OCI-LY3 (cell line): ENCODE measurements around the gene CELA1.

ENCODE experiments used
- H2AFZ ChIP-seq: fragments of 200-600, 300-600 bp; shearing (Covaris generic); 2 replicates; pipeline ENCODE4 v1.6.0; 2014; ENCODE audit warnings: antibody characterized with exemption, low read depth, low read length
- H3K27ac ChIP-seq: fragments of 200-600, 300-600 bp; sonication (generic); 2 replicates; pipeline ENCODE4 v1.5.1; 2014; ENCODE audit warnings: mild to moderate bottlenecking, low read length, moderate library complexity, mixed read lengths
- H3K27me3 ChIP-seq: fragments of 200-600, 300-600 bp; sonication (generic); 2 replicates; pipeline ENCODE4 v1.6.1; 2014; ENCODE audit warnings: low read depth, low read length, mixed read lengths
- H3K36me3 ChIP-seq: fragments of 200-600, 300-600 bp; sonication (generic); replicated peaks from 2 replicates; pipeline ENCODE3; 2014; ENCODE audit warnings: low read depth, low read length, mixed read lengths
- H3K4me1 ChIP-seq: fragments of 300-600, 200-600 bp; sonication (generic); 2 replicates; pipeline ENCODE4 v1.6.1; 2014; ENCODE audit warnings: low read length, mixed read lengths
- H3K4me2 ChIP-seq: fragments of 200-600, 300-600 bp; sonication (generic); 2 replicates; pipeline ENCODE4 v1.6.1; 2014; ENCODE audit warnings: low read length, mixed read lengths
- H3K4me3 ChIP-seq: fragments of 300-600, 200-600 bp; sonication (generic); 2 replicates; pipeline ENCODE4 v1.5.1; 2014; ENCODE audit warnings: antibody characterized with exemption, mild to moderate bottlenecking, low read length, moderate library complexity
- H3K79me2 ChIP-seq: fragments of 300-600, 200-600 bp; shearing (Covaris generic); 2 replicates; pipeline ENCODE4 v1.6.1; 2014; ENCODE audit warnings: mild to moderate bottlenecking, low read length, mixed read lengths
- H3K9ac ChIP-seq: fragments of 300-600, 200-600 bp; shearing (Covaris generic); 2 replicates; pipeline ENCODE4 v1.6.0; 2014; ENCODE audit warnings: mild to moderate bottlenecking, low read length, moderate library complexity
- H3K9me3 ChIP-seq: fragments of 200-600, 300-600 bp; shearing (Covaris generic); 2 replicates; pipeline ENCODE4 v1.6.1; 2014; ENCODE audit warnings: low read length, mixed read lengths; ENCODE audit not compliant: insufficient read depth
- H4K20me1 ChIP-seq: fragments of 200-600, 300-600 bp; sonication (generic); 2 replicates; pipeline ENCODE4 v1.6.1; 2016; ENCODE audit warnings: low read length, mixed read lengths; ENCODE audit not compliant: insufficient read depth
- CTCF ChIP-seq: fragments of 200-600, 300-600 bp; sonication (generic); IDR thresholded peaks from 2 replicates; pipeline ENCODE4 v1.5.1; 2014; ENCODE audit warnings: antibody characterized with exemption, low read length, low read depth
- EZH2phosphoT487 ChIP-seq: fragments of 200-600 bp; shearing (Covaris generic); IDR thresholded peaks from 2 replicates; pipeline ENCODE4 v1.6.1; 2018; ENCODE audit warnings: antibody characterized with exemption, mixed run types, low read depth

The CELA1 gene

GRCh38 chr12:51383269-51383905, 36.9 kb upstream of the CELA1 start:
- peaks cover 64% of the 10 kb centered on the region for H3K4me1 ChIP-seq
- H3K27ac ChIP-seq = no peak overlapping the region
- no peaks in the 10 kb centered on the region for H3K27me3 ChIP-seq
- peak overlapping the region; percentile 8; the same call in 1 of the 2 replicates for H3K4me2 ChIP-seq
- H2AFZ ChIP-seq = no peak overlapping the region
- no peak overlapping the region for H3K9ac ChIP-seq
- peaks cover 58% of the 10 kb centered on the region for H3K36me3 ChIP-seq
- no peaks in the 10 kb centered on the region for H4K20me1 ChIP-seq
- no peaks in the 10 kb centered on the region for H3K9me3 ChIP-seq
- H3K79me2 ChIP-seq = peaks cover 11% of the 10 kb centered on the region
- TF ChIP-seq CTCF (no peak), EZH2phosphoT487 (no peak)
- H3K4me3 ChIP-seq = no peak overlapping the region

- H3K4me3 ChIP-seq = no peak overlapping the region
- H2AFZ ChIP-seq = no peak overlapping the region
- H3K9ac ChIP-seq = no peak overlapping the region
- peaks cover 53% of the 10 kb centered on the region for H3K4me1 ChIP-seq
- H3K27me3 ChIP-seq = no peaks in the 10 kb centered on the region
- peaks cover 63% of the 10 kb centered on the region for H3K36me3 ChIP-seq
- H3K27ac ChIP-seq = no peak overlapping the region
- H3K79me2 ChIP-seq = no peaks in the 10 kb centered on the region; the same call in 1 of the 2 replicates
- H4K20me1 ChIP-seq = no peaks in the 10 kb centered on the region
- no peak for TF ChIP-seq EZH2phosphoT487
- TF ChIP-seq CTCF = no peak
- H3K4me2 ChIP-seq = no peak overlapping the region
- H3K9me3 ChIP-seq = no peaks in the 10 kb centered on the region
Measured at GRCh38 chr12:51382173-51382572, 35.7 kb upstream of the CELA1 start.

GRCh38 chr12:51381226-51382079, 35.0 kb upstream of the CELA1 start:
- Histone ChIP-seq H2AFZ (no peak overlapping the region), H3K4me1 (peaks cover 48% of the 10 kb centered on the region), H3K27me3 (no peaks in the 10 kb centered on the region), H3K79me2 (no peaks in the 10 kb centered on the region), H3K4me3 (no peak overlapping the region), H3K9me3 (no peaks in the 10 kb centered on the region), H4K20me1 (no peaks in the 10 kb centered on the region), H3K36me3 (peaks cover 70% of the 10 kb centered on the region), H3K27ac (no peak overlapping the region), H3K9ac (no peak overlapping the region), H3K4me2 (no peak overlapping the region)
- TF ChIP-seq CTCF = no peak

GRCh38 chr12:51379571-51379970, 33.1 kb upstream of the CELA1 start:
- H3K36me3 ChIP-seq = peaks cover 77% of the 10 kb centered on the region
- no peak overlapping the region for H3K4me2 ChIP-seq

More at GRCh38 chr12:51379571-51379970, 33.1 kb upstream of the CELA1 start:
- TF ChIP-seq EZH2phosphoT487 (no peak), CTCF (no peak)
- Histone ChIP-seq H2AFZ (no peak overlapping the region), H3K4me3 (no peak overlapping the region), H3K27me3 (no peaks in the 10 kb centered on the region), H3K4me1 (peaks cover 44% of the 10 kb centered on the region), H3K9me3 (no peaks in the 10 kb centered on the region), H4K20me1 (no peaks in the 10 kb centered on the region), H3K79me2 (no peaks in the 10 kb centered on the region), H3K27ac (no peak overlapping the region), H3K9ac (no peak overlapping the region)
